Measurements from ENCODE around the gene SDHAF4. TPM values are rescaled to one million over a fixed set of nuclear protein-coding genes. Genes with fewer than 3 reads are reported as not detected.
A peak's percentile ranks its signal among the peaks of the same experiment; 100 is the strongest.

The SDHAF4 gene
- total and polyA plus RNA-seq, 2 of the 13 experiments (the other 11 are each of a cell fraction or from before 2014, with no cell fraction given) = 7.5 to 10.8 TPM

DNA sequence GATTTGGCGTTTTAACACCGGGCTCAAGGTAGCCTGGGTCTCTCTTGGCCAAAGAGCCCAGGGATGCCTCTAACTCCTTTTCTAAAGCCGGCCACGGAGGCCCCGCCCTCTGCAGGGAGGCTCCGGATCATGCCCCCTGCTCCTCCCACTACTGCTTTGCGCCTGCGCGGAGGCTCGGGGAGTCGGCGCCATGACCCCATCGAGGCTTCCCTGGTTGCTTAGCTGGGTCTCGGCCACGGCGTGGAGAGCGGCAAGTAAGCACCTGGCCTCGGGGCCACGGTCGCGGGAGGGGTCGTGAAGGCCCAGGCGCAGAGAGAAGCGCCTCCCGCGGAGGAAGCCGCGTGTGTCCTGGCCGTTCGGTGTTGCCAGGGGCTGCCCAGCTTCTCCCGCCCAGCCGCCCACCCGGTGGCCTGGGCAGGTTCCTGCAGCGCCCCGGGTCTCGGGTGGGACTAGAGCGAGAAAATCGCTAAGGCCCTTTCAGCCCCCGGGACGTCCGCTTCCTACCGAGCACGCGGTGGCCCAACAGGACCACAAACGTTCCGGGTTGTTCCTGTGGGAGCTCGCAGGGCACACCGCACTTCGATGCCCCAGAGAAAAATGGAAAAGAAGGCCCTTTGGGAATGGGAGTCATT is at the start of gene SDHAF4 (continued):
- TF ChIP-seq, protein P1, sequence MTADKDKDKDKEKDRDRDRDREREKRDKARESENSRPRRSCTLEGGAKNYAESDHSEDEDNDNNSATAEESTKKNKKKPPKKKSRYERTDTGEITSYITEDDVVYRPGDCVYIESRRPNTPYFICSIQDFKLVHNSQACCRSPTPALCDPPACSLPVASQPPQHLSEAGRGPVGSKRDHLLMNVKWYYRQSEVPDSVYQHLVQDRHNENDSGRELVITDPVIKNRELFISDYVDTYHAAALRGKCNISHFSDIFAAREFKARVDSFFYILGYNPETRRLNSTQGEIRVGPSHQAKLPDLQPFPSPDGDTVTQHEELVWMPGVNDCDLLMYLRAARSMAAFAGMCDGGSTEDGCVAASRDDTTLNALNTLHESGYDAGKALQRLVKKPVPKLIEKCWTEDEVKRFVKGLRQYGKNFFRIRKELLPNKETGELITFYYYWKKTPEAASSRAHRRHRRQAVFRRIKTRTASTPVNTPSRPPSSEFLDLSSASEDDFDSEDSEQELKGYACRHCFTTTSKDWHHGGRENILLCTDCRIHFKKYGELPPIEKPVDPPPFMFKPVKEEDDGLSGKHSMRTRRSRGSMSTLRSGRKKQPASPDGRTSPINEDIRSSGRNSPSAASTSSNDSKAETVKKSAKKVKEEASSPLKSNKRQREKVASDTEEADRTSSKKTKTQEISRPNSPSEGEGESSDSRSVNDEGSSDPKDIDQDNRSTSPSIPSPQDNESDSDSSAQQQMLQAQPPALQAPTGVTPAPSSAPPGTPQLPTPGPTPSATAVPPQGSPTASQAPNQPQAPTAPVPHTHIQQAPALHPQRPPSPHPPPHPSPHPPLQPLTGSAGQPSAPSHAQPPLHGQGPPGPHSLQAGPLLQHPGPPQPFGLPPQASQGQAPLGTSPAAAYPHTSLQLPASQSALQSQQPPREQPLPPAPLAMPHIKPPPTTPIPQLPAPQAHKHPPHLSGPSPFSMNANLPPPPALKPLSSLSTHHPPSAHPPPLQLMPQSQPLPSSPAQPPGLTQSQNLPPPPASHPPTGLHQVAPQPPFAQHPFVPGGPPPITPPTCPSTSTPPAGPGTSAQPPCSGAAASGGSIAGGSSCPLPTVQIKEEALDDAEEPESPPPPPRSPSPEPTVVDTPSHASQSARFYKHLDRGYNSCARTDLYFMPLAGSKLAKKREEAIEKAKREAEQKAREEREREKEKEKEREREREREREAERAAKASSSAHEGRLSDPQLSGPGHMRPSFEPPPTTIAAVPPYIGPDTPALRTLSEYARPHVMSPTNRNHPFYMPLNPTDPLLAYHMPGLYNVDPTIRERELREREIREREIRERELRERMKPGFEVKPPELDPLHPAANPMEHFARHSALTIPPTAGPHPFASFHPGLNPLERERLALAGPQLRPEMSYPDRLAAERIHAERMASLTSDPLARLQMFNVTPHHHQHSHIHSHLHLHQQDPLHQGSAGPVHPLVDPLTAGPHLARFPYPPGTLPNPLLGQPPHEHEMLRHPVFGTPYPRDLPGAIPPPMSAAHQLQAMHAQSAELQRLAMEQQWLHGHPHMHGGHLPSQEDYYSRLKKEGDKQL (CRISPR knock-in tag; IDR thresholded peaks at IDR 0.05; ENCODE audit: low read depth) = no peak
- TF ChIP-seq NFE2L1 (CRISPR knock-in tag; IDR thresholded peaks at IDR 0.05; ENCODE audit: borderline replicate concordance) = 0 out of 2 replicates have a peak, but pooled peaks have one; percentile 64
- TF ChIP-seq REL (CRISPR knock-in tag; conservative IDR thresholded peaks at IDR 0.05) = no peak
- 0 out of 2 replicates have a peak, but pooled peaks have one; percentile 46 for TF ChIP-seq CHCHD3 (CRISPR knock-in tag; IDR thresholded peaks at IDR 0.05)
- no peak for TF ChIP-seq ZNF530 (CRISPR knock-in tag; IDR thresholded peaks at IDR 0.05; ENCODE audit: low read depth)
- TF ChIP-seq PTBP1 (IDR thresholded peaks at IDR 0.05; ENCODE audit: low read depth, low read length, poor library complexity, severe bottlenecking) = no peak
- TF ChIP-seq ADNP (CRISPR knock-in tag; IDR thresholded peaks at IDR 0.05) = no peak
- 0 out of 2 replicates have a peak, but pooled peaks have one; percentile 29 for TF ChIP-seq SSRP1 (CRISPR knock-in tag; IDR thresholded peaks at IDR 0.05)
- peak; percentile 99 for TF ChIP-seq PHF8 (CRISPR knock-in tag; IDR thresholded peaks at IDR 0.05)
- TF ChIP-seq ZNF883 (CRISPR knock-in tag; IDR thresholded peaks at IDR 0.05; ENCODE audit: not compliant biosample characterization) = peak; percentile 81
- TF ChIP-seq HOXA7 (CRISPR knock-in tag; IDR thresholded peaks at IDR 0.05) = no peak
- TF ChIP-seq, protein P2, sequence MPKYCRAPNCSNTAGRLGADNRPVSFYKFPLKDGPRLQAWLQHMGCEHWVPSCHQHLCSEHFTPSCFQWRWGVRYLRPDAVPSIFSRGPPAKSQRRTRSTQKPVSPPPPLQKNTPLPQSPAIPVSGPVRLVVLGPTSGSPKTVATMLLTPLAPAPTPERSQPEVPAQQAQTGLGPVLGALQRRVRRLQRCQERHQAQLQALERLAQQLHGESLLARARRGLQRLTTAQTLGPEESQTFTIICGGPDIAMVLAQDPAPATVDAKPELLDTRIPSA (CRISPR knock-in tag; IDR thresholded peaks at IDR 0.05; ENCODE audit: borderline replicate concordance) = no peak
- no peak for TF ChIP-seq ZNF260 (CRISPR knock-in tag; IDR thresholded peaks at IDR 0.05; ENCODE audit: borderline replicate concordance, low read depth)
- no peak for TF ChIP-seq ZFP62 (CRISPR knock-in tag; IDR thresholded peaks at IDR 0.05)
- TF ChIP-seq SIN3A (IDR thresholded peaks at IDR 0.05; ENCODE audit: borderline replicate concordance, low read depth, low read length) = peak; percentile 73; the same call in 1 of the 2 replicates
- TF ChIP-seq GPBP1L1 (CRISPR knock-in tag; IDR thresholded peaks at IDR 0.05) = no peak
- TF ChIP-seq ZKSCAN8 (CRISPR knock-in tag; IDR thresholded peaks at IDR 0.05; ENCODE audit: borderline replicate concordance) = no peak
- TF ChIP-seq RXRA (CRISPR knock-in tag; IDR thresholded peaks at IDR 0.05) = peak; percentile 85
- peak; percentile 87 for TF ChIP-seq HIVEP1 (CRISPR knock-in tag; IDR thresholded peaks at IDR 0.05)
- TF ChIP-seq MLLT10 (CRISPR knock-in tag; IDR thresholded peaks at IDR 0.05) = no peak
- peak; percentile 76; the same call in 1 of the 2 replicates for TF ChIP-seq REPIN1 (CRISPR knock-in tag; IDR thresholded peaks at IDR 0.05; ENCODE audit: borderline replicate concordance, low read depth)

Data from HepG2 (cell line).